Retinal pigment epithelial cell (primary cell): Measurements from ENCODE around the gene CDH9.

Experiments
- DNase-seq: peaks from one replicate; pipeline ENCODE4 v3.0.0-alpha.2; 2010; ENCODE audit warnings: low read depth
- H3K4me3 ChIP-seq: 2 replicates; pipeline ENCODE4 v1.5.1; 2011; ENCODE audit warnings: mild to moderate bottlenecking, low read length, control low read depth, moderate library complexity
- CTCF ChIP-seq: conservative IDR thresholded peaks from 2 replicates; pipeline ENCODE4 v1.5.1; 2011; ENCODE audit warnings: low read depth, low read length, control low read depth, inconsistent platforms

Gene CDH9

GRCh38 chr5:27041372-27041771 is 3.0 kb upstream of the CDH9 start:
- TF ChIP-seq CTCF = no peak
- DNase-seq = no peak
- no peak overlapping the region for H3K4me3 ChIP-seq

- TF ChIP-seq CTCF = no peak
- no peak overlapping the region for H3K4me3 ChIP-seq
- no peak for DNase-seq
Observed at GRCh38 chr5:27034565-27034964, 3.8 kb downstream of the CDH9 start.

GRCh38 chr5:27026801-27027200 is 11.6 kb downstream of the CDH9 start:
- TF ChIP-seq CTCF = no peak
- no peak overlapping the region for H3K4me3 ChIP-seq
- DNase-seq = no peak

GRCh38 chr5:27026063-27026462 is 12.3 kb downstream of the CDH9 start:
- DNase-seq = no peak
- TF ChIP-seq CTCF = no peak

GRCh38 chr5:27021471-27021870 is 16.9 kb downstream of the CDH9 start:
- H3K4me3 ChIP-seq = no peak overlapping the region
- no peak for TF ChIP-seq CTCF
- DNase-seq = no peak

More at GRCh38 chr5:27026063-27026462, 12.3 kb downstream of the CDH9 start:
- no peak overlapping the region for H3K4me3 ChIP-seq

- TF ChIP-seq CTCF = peak; percentile 53
- no peak for DNase-seq
- H3K4me3 ChIP-seq = no peak overlapping the region
Observed at GRCh38 chr5:27020973-27021372, 17.4 kb downstream of the CDH9 start.

- TF ChIP-seq CTCF = no peak
- no peak for DNase-seq
- no peak overlapping the region for H3K4me3 ChIP-seq
Observed at GRCh38 chr5:27015758-27016157, 22.6 kb downstream of the CDH9 start.
